RCC 7860 (cell line): ENCODE results near the gene SEMA3G.

ENCODE experiments used
- DNase-seq: peaks from one replicate; pipeline ENCODE4 v3.0.0-alpha.2; 2015; ENCODE audit warnings: low spot score
- FAIRE-seq: peaks from 2 replicates; lab custom pipeline; 2012; peaks lifted over from hg19 to GRCh38; lab: Jason Lieb, UNC

The SEMA3G gene

DNA sequence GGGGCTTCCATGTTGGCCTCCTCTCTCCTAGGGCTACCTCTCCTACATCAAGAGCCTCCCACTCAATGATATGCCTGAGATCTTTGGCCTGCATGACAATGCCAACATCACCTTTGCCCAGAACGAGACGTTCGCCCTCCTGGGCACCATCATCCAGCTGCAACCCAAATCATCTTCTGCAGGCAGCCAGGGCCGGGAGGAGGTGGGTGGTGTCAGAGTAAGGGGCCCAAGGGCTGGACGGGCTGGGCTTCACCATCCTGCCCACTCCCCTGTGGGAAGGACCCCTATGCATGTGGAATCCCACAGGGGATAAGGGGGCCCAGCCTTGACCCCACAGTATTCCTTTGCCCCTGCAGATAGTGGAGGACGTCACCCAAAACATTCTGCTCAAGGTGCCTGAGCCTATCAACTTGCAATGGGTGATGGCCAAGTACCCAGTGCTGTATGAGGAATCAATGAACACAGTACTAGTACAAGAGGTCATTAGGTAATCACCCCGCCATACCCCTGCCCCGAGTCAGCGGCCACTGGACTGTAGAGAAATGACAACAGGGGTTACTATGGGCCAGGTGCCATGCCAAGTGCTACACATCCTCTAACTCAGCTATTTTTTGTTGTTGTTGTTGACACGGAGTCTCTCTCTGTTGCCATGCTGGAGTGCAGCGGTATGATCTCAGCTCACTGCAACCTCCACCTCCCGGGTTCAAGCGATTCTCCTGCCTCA lies 47.1 kb downstream of the SEMA3G start:
- no peak for DNase-seq
- FAIRE-seq, result no peak

DNA sequence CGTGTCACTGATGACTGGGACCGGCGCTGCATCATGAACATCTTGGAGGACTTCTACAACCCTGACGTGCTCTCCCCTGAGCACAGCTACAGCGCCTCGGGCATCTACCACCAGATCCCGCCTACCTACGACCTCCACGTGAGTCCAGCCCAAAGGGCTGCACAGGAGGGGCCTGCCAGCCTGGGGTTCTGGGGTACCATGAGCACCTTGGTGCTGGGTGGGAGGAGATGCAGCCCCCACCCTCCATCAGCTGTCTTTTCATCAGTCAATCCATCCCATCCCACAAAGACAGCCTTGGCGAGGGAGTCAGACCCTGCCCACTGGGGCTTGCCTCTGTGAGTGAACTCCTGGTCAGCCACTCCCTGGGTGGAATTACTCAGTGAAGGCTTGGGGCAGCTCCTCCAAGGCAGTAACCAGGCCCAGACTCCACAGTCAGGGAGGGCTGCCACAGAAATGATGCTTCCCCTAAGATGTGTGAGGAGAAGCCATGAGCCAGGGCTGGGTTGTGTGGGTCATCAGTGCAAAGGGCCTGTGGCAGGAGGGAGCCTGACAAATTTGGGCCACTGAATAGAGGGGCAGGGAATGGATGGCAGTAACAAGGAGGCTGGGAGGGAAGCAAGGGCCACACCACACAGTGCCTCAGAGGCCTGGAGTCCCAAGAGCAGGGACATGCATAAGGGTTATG lies 47.9 kb downstream of the SEMA3G start:
- no peak for FAIRE-seq
- DNase-seq, result no peak

DNA sequence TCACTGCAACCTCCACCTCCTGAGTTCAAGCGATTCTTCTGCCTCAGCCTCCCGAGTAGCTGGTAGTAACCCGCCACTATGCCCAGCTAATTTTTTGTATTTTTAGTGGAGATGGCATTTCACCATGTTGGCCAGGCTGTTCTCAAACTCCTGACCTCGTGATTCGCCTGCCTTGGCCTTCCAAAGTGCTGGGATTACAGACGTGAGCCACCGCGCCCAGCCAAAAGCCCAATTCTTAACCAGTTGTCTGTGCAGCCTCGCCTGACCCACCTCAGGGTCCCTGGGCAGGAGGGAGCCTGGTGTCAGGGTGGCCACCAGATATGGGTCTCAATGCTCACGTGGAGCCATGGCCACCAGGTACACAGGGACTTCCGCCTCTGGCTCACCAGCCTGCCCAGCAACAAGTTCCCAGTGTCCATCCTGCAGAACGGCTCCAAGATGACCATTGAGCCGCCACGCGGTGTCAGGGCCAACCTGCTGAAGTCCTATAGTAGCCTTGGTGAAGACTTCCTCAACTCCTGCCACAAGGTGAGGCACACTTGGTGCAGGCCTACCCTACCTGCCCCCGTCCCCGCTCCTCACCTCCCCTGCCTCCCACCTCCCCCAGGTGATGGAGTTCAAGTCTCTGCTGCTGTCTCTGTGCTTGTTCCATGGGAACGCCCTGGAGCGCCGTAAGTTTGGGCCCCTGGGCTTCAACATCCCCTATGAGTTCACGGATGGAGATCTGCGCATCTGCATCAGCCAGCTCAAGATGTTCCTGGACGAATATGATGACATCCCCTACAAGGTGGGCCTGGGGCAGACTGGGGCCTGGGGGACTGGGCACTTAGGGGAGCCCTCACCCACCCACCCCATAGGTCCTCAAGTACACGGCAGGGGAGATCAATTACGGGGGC lies 48.6 kb downstream of the SEMA3G start:
- DNase-seq (no peak), FAIRE-seq (no peak)

DNA sequence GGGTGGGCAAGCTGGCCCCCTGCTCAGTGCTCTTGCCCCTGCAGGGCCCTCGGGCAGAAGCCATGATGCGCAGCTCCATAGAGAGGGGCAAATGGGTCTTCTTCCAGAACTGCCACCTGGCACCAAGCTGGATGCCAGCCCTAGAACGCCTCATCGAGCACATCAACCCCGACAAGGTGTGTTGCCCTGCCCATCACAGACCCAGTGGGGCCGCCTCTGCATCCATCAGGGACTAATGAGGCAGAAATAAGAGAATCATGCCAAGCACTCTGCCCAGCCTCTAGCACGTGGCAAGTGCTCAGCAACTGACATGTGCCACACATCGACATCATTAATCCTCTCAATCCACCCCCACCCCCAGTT lies 49.4 kb downstream of the SEMA3G start:
- no peak for DNase-seq
- FAIRE-seq, result no peak

DNA sequence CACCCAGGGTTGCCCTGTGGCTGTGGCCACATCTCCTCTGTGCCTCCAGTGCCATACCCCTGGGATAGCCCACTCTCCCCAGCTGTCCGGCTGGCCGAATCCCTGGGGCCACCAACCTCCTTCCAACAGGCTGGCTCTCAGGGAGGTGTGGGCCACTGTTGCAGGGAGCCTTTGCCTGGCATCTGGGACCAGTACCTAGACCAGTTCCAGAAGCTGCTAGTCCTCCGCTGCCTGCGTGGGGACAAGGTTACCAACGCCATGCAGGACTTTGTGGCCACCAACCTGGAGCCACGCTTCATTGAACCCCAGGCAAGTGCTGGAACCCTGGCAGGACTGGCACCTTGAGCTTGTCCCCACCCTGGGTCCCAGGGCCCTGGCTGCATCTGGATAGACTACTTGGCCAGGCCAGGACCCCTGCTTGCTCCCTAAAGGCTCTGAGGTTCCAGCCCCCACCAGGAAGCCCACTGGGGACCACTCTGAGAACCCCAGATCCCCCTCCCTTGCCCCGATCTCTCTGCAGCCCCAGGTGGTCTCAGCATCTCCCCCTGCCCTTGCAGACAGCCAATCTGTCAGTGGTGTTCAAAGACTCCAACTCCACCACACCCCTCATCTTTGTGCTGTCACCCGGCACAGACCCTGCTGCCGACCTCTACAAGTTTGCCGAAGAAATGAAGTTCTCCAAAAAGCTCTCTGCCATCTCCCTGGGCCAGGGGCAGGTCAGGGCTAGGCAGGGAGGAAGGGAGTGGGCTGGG lies 50.0 kb downstream of the SEMA3G start:
- no peak for FAIRE-seq
- no peak for DNase-seq

DNA sequence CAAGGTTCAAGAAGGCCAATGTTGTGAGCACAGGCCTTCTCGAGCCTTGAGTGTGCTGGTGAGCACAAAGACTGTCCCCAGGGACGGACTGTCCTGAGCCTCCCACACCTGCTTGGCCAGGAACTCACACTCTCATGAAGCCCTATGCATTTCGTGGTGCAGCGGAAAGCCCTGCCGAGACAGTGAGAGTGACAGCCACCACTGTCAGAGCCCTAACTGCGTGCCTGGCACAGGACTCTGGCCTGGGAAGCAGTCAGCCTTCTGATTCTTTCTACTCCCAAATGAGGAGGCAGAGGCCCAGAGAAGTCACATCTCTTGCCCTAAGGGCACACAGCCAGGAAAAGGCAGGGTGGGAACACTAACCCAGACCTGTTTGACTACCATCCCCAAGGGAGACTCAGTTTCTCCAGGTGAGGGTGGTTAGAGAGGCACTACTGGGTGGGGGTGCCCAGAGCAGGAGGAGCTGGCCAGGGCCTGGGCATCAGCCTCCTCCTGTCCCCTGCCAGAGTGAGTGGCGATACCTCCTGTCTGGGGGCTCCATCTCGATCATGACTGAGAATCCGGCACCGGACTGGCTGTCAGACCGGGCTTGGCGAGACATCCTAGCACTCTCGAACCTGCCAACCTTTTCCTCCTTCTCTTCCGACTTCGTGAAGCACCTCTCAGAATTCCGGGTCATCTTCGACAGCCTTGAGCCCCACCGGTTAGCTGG lies 50.8 kb downstream of the SEMA3G start:
- DNase-seq, result no peak
- no peak for FAIRE-seq

DNA sequence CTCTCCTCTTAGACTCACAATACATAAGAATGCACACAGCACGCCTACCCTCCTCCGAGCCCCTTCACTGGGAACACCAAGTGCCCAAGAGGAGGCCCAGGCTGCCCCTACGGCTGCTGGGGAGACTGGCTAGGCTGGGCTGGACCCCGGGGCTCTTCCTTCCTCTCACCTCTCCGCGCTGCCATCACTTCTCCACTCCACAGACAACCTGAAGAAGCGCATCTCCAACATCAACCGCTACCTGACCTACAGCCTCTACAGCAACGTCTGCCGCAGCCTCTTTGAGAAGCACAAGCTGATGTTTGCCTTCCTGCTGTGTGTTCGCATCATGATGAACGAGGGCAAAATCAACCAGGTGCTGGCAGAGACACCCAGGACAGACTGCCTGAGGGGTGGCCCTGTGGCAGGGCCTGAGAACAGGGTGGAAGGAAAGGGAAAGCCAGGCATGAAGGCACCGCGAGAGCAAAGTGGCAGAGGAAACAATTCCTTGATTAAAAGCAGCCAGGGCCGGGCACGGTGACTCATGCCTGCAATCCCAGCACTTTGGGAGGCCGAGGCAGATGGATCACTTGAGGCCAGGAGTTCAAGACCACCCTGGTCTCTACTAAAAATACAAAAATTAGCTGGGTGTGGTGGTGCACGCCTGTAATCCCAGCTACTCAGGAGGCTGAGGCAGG lies 51.6 kb downstream of the SEMA3G start:
- DNase-seq, result no peak
- no peak for FAIRE-seq

DNA sequence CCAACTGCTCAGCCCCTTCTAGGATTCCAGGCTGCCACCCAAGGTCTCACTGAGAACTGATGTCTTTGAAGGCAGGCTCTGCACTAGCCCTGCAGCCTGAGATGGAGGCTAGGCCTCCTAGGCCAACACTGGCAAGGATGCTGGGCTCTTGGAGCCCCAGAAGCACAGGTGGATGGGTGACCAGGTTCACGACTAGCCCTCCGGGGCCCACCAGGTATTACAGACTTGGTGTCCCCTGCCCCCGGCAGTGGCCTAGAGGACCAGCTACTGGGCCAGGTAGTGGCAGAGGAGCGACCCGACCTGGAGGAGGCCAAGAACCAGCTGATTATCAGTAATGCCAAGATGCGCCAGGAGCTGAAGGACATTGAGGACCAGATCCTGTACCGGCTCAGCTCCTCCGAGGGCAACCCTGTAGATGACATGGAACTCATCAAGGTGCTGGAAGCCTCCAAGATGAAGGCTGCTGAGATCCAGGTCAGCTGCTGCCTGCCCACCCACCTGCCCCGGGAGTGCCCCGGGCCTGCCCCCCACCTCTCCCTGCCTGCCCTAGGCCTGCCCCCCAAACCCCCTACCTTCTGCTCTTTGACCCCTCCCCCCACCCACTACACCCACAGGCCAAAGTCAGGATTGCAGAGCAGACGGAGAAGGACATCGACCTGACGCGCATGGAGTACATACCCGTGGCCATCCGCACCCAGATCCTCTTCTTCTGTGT lies 52.5 kb downstream of the SEMA3G start:
- FAIRE-seq (no peak), DNase-seq (no peak)

DNA sequence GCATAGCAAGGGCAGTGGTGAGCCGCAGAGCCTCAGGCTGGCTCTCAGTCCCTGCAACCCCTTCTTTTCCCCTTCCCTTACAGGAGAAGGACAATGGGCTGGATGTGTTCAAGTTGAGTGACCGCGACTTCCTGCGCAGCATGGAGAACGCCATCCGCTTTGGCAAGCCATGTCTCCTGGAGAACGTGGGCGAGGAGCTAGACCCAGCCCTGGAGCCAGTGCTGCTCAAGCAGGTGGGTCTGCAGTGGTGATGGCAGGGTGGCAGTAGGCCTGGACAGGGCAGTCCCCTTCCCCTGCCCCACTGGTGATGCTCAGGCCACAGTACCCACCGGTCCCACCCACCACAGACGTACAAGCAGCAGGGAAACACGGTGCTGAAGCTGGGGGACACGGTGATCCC lies 53.8 kb downstream of the SEMA3G start:
- DNase-seq (no peak), FAIRE-seq (no peak)

DNA sequence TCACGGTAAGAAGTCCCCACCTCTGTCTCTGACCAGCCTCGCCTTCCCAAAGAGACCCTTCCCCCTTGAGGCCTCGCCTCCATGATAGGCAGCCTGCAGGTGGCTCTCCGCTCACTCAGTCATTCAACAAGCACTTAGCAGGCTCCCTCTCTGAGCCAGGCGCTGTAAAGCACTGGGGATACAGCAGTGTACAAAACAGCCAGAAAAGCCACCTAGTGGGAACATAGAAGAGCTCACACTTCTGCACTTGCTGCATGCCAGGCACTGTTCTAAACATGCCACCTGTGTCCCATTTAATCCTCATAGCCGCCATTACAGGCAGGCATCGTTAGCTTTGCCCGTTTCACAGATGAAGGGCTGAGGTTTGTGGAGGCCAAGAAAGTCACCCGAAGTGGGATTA lies 56.0 kb downstream of the SEMA3G start:
- DNase-seq, result no peak
- no peak for FAIRE-seq

DNA sequence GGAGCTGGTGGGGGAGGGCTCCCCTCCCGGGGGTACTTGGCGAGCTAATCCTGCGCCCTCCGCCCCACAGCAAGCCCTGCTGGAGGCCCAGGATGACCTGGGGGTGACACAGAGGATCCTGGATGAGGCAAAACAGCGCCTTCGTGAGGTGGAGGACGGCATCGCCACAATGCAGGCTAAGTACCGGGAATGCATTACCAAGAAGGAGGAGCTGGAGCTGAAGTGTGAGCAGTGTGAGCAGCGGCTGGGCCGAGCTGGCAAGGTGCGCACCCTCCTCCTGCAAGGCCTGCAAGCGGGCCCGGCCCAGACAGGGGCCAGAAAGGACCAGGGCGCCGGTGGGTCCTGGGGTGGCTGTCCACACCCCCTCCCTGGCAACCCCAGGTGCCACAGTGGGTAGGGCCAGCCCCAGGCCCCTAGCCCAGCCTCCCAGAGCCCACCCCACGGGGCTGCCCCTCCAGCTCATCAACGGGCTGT lies 56.5 kb downstream of the SEMA3G start:
- FAIRE-seq, result no peak
- no peak for DNase-seq

DNA sequence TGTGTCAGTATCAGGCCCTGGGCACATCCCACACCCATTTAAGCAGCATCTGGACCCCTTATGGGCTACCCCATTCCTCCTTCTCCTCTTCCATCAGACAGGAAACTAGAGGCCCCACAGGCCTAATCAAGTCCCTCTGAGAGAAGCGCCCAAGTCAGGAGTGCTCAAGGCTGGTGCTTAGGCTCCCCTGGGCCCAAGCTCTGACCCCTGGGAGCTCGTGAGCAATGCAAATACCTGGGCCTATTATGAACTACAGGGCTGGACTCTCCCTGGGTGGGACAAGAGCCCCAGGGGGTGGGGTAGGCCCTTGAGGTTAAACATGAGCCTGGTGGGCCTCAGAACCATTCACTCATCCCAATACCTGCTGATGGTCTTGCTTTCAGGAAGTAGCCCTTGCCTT lies 57.4 kb downstream of the SEMA3G start:
- DNase-seq (no peak), FAIRE-seq (no peak)

DNA sequence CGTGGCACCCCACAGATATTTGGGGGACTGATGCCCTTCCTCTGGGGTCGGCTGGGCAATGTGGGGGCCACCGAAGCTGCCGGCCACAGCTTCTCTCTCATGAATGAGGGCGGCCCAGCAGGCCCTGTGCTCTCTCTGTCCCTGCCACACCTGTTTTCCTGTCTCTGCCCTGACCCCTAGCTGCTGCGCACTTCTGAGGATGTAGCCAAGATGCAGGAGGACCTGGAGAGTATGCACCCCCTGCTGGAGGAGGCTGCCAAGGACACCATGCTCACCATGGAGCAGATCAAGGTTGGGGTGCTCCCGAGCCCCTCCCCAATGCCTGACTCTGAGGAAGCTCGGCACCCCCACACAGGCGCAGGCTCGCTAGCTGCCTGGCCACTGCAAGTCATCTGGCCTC lies 59.7 kb downstream of the SEMA3G start:
- DNase-seq (peak; percentile 27), FAIRE-seq (no peak)

DNA sequence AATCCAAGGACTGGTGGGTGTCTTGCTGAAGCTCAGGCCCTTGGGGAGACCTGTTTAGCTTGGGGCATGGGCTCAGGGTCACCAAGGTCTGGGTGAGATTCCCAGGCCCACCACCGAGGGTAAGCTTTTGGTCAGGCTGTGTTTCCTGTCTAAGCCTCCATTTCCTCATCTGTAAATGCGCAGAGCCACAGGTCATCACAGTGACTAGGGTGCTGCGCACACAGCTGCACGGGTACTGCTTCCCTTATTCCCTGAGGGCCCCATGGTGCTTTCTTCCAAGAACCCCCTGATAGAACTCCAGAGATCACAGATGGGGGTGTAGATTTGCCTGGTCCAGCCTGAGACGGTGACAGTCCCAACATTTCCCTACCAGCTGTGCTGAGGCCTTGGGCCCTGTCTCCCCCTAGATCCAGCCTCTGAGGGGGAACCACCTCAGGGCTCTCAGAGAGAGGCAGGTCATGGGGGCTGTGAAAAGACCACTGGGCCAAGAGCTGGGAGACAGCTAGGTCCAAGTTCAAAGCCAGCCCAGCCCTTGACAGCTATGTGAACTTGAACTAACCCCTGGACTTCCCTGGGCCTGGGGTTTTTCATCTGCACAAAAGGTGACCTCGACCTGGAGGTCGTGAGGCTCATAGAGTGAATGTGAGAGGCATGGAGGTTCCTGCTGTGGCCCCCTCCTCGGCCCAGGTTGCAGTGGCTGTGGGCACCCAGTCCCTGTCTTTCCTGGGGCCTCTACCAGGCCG lies 60.7 kb downstream of the SEMA3G start:
- FAIRE-seq (no peak), DNase-seq (no peak)

DNA sequence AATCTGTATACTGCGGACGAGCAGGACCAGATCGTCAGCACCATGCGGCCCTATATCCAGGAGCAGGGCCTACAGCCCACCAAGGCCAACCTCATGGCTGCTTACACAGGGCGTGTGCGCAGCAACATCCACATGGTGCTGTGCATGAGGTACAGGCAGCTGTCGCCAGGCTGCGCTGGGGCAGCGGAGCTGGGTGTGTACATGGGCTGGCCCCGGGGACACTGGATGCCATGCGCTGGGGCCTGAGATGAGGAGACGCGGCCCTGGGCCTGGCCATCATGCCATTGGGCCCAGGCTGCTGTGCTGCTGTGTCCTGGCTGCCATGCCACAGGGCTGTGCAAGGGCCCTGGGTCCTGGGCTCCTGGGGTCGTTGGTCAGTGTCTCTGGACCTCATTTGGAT lies 61.5 kb downstream of the SEMA3G start:
- DNase-seq (no peak), FAIRE-seq (no peak)
